ENCODE data around the gene AHCY. TPM values are rescaled to one million over a fixed set of nuclear protein-coding genes. Genes with fewer than 3 reads are reported as not detected.

Gene AHCY
- total RNA-seq = 10 to 100 TPM; 61.5 to 61.7 TPM

DNA sequence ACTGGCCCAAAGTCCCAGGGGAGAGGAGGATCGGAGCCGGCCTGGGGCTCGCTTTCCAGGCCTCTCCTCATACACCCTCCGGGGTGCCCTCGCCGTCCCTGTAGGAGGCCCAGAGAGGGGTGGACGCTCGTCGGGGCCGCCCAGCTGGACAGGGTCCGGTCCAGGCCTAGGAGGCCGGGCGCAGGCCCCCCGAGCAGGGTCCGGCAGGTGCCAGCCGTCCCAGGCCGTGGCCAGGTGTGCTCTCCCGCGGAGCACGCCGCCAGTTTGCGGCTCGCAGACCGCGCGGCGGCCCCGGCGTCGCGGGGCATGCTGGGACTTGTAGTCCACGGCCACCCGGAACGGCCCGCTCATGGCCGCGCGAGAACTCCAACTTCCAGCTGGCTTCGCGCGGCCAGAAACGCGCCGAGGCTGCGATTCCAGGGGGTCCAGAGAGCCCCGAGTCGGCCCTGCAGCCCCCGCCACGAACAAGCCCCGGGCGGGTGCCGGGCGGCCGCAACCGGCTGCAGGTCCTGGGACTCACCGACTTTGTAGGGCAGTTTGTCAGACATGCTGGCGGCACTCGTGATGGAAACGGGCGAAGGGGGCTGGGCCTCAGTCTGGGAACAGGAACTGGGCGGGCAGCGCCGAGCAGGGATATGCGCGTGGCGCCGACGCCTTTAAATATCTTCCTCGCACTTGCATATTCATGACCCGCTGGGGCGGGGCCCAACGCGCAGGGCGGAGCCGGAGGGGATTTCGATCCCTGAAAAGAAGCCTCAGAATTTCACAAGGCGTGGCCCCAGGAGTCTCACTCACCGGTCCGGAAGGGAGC lies at the start of gene AHCY:
Gene AHCY (minus strand): TSS at position 633 of the 811 bp plus-strand sequence. CDS start 85 bp downstream, at position 548.

DNA sequence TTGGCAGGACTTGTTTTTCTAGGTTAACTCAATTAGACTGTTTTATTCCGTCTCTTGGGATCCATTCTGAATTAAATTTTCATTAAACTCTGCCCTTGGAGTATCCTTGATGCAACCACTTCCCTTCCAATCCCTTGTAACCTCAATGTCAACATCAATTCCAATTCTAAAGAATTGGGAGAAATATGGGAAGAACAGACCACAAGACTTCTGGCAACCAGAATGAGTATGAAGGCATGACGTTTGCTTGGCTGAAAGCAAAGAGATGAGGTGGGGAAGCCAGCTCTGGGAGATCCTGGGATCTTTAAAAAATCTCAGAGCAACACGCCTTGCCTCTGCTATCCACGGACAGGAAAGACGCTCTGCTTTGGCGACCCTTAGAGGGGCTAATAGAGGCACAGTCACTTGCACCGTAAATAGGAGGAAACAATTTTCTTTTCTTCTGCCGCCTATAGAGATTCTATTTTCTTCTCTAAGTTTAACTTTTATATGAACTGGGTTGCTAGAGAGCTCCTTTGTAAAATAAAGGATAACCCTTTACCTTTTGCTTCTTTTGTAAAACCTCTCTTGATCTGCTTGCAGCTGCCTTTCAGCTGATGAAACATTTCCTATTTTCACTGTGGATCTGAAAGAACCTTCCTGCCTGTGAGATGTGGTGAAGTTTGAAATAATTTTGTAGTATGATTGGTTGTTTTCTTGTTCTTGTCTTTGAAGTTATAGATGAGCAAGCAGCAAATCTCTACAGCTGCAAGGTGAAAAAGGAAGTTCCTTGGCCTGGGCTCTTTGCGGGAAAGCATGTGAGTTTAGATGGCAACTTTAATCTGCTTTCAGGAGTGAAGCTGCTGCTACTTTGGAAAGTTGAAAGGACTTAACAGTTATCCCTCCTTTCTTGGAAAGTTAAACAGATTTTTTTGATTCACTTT lies 62.2 kb downstream of the AHCY start, which contains the start of gene ASIP:
Gene ASIP (plus strand): TSS at position 731 of the 923 bp plus-strand sequence. CDS start 18,952 bp downstream, outside the sequence.

Other genes with a start within 250 kb of the AHCY start
- gene EIF2S2, start 191.1 kb downstream of the AHCY start, total RNA-seq = 10 to 100 TPM; 83.1 to 83.7 TPM
- not detected for gene ASIP, start 61.9 kb downstream of the AHCY start, total RNA-seq
- 10 to 100 TPM; 47.3 to 51.5 TPM for gene ITCH, start 59.9 kb upstream of the AHCY start, total RNA-seq
- 10 to 100 TPM; 91.8 to 95.3 TPM for gene DYNLRB1, start 213.1 kb upstream of the AHCY start, total RNA-seq

All from activated naive CD4-positive, alpha-beta T cell treated with anti-CD3 and anti-CD28 coated beads, Interleukin-2, amount 10 ng/mL, durations not matched to agents 5 hours and 36 hours (primary cell).